SHP77 treated with DMSO at 0.1 percent for 48 hours (cell line): ENCODE data around the gene CALN1.
"Not testable (repeated sequence)": the region's sequence is repeated elsewhere in the genome, so short reads cannot be mapped to it uniquely, and the experiment has no call there.

Experiments used
- DNase-seq: peaks from one replicate; lab custom pipeline; 2025; lab: John Stamatoyannopoulos, UW

CALN1 gene

GRCh38 chr7:71982851-71983250 lies 429.3 kb downstream of the CALN1 start:
- DNase-seq = no peak

GRCh38 chr7:71976645-71977044 lies 435.5 kb downstream of the CALN1 start:
- no peak for DNase-seq

GRCh38 chr7:71974611-71975010 lies 437.5 kb downstream of the CALN1 start:
- DNase-seq = no peak

- no peak for DNase-seq
Measured at GRCh38 chr7:71972534-71972933, 439.6 kb downstream of the CALN1 start.

- no peak for DNase-seq
Measured at GRCh38 chr7:71970725-71971124, 441.4 kb downstream of the CALN1 start.

- DNase-seq = no peak
Measured at GRCh38 chr7:71962636-71963035, 449.5 kb downstream of the CALN1 start.

GRCh38 chr7:71961283-71961682 lies 450.9 kb downstream of the CALN1 start:
- DNase-seq = no peak

GRCh38 chr7:71942115-71942514 lies 470.0 kb downstream of the CALN1 start:
- no peak for DNase-seq

GRCh38 chr7:71937840-71938371 lies 474.2 kb downstream of the CALN1 start:
- DNase-seq = no peak

GRCh38 chr7:71935674-71936073 lies 476.5 kb downstream of the CALN1 start:
- DNase-seq = no peak

GRCh38 chr7:71933426-71933825 lies 478.7 kb downstream of the CALN1 start:
- no peak for DNase-seq

GRCh38 chr7:71925663-71926062 lies 486.5 kb downstream of the CALN1 start:
- DNase-seq = no peak

GRCh38 chr7:71914204-71914603 lies 497.9 kb downstream of the CALN1 start:
- DNase-seq = not testable (repeated sequence)

GRCh38 chr7:71912476-71912875 lies 499.7 kb downstream of the CALN1 start:
- no peak for DNase-seq

GRCh38 chr7:71911051-71911450 lies 501.1 kb downstream of the CALN1 start:
- DNase-seq = no peak

GRCh38 chr7:71905821-71906220 lies 506.3 kb downstream of the CALN1 start:
- DNase-seq = no peak

- no peak for DNase-seq
Measured at GRCh38 chr7:71904484-71904883, 507.7 kb downstream of the CALN1 start.

- DNase-seq = no peak
Measured at GRCh38 chr7:71900556-71900955, 511.6 kb downstream of the CALN1 start.

GRCh38 chr7:71896535-71896934 lies 515.6 kb downstream of the CALN1 start:
- no peak for DNase-seq

- no peak for DNase-seq
Measured at GRCh38 chr7:71886046-71886445, 526.1 kb downstream of the CALN1 start.

GRCh38 chr7:71885487-71885886 lies 526.7 kb downstream of the CALN1 start:
- no peak for DNase-seq

- no peak for DNase-seq
Measured at GRCh38 chr7:71883415-71883814, 528.7 kb downstream of the CALN1 start.

GRCh38 chr7:71871446-71871845 lies 540.7 kb downstream of the CALN1 start:
- no peak for DNase-seq

GRCh38 chr7:71870812-71871211 lies 541.3 kb downstream of the CALN1 start:
- no peak for DNase-seq

GRCh38 chr7:71868797-71869196 lies 543.3 kb downstream of the CALN1 start:
- DNase-seq = no peak
